GM21526 (cell line): ENCODE measurements around the gene RBM15.
A peak's percentile ranks its signal among the peaks of the same experiment; 100 is the strongest.

ENCODE experiments used
- ATAC-seq: cut with Tn5 transposase; IDR thresholded peaks from one replicate; pipeline ENCODE4 v1.9.1; 2021; ENCODE audit warnings: moderate library complexity; ENCODE audit not compliant: unreplicated experiment, low FRiP score

The RBM15 gene

DNA sequence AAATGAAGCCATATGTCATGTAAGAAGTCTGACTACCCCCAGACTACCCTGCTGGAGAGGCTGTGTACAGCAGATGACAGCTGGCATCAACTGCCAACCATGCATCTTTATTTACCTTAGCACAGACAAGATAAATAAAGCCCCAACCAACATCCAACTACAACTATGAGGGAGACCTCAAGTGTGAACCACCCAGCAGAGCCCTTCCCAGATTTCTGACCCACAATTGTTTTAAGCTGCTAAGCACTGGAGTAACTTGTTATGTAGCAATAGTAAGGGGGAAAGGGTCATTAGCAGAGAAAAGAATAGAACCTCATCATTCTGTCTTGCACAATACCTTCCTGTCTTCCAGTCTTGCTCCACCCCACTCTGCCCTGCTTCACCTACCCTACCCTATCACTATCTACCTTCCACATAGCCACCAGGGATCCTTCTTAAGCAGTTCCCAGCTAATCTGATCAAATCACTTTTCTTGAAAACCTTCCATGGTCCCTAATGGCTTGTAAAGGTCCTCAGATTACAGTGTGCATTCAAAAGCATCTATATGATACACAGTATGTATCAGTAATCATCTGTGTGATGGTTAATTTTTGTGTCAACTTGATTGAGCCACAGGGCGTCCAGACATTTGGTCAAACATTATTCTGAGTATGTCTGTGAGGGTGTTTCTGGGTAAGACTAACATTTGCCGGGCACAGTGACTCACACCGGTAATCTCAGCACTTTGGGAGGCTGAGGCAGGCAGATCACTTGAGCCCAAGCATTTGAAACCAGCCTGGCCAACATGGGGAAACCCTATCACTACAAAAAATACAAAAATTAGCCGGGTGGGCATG lies 19.6 kb upstream of the RBM15 start:
- ATAC-seq = no peak

DNA sequence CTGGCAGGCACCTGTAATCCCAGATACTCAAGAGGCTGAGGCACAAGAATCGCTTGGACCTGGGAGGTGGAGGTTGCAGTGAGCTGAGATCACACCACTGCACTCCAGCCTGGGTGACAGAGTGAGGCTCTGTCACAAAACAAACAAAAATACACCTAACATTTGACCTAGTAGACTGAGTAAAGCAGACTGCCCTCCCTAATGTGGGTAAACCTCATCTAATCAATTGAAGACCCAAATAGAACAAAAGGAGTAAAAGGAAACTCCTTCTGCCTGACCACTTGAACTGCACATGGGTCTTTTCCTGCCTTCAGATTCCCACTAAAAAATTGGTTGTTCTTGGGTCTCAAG lies 19.0 kb upstream of the RBM15 start:
- no peak for ATAC-seq

DNA sequence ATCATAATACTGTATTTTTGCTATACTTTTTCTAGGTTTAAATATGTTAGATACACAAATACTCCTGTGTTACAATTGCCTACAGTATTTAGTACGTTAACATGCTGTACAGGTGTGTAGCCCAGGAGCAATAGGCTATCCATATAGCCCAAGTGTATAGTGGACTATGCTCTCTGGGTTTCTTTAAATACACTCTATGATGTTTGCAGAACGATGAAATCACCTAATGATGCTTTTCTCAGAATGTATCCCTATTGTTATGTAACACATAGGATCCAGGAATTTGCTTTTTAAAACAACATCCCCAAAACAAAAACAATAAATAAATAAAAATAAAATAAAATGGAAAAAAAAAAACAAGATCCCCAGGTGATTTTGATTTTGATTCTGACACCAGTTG lies 18.1 kb upstream of the RBM15 start:
- ATAC-seq = no peak

DNA sequence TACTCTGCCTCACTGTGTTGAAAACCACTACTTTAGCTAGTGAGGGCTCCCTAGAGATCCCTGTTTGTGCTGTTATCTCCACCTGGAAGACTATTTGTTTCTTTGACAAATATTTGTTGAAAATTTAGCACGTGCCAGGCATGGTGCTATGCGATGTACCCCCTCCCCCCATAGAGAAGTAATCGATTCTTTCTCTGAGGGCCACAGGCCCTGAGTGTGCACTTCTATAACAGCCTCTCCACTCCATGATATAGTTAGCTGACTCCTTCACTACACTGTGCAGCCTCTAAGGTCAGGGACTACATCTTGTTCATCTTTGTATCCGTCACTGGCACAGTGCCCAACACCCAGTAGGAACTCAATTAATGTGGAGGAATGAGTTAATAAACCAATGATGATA lies 17.3 kb upstream of the RBM15 start:
- no peak for ATAC-seq

DNA sequence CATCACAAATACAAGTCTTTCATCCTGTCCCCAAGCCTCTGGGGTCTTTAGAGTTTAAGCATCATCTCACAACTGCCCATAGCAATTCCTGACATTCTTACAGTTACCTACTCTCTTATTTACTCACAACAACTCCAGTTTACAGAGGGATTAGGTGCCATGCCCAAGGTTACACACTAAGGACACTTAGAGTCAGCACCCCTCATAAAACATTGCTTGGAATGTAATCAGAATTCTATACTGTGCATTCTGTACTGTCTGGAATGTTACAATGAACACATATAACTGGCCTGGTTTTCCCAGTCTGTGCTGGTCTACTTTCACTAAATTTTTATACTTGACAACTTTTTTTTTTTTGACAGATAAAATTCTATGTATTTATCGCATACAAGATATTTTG lies 14.5 kb upstream of the RBM15 start:
- ATAC-seq = no peak

DNA sequence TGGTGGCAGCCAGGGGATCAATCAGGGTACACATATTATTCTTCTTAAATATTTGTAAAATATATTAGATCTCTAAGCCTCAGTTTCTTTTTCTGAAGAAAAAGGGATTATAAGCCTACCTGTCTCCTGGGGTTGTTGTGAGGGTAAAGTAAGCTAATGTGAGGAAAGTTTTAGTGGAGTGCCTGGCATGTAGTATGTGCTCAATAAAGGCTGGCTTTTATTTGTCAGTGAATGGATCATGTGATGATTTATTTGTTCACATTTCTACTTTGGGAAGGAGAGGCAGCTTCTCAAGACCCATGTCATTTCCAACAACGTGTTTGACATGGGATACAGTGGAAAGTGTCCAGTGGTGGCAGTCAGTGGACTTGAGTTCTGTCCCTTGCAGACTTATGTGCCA lies 12.4 kb upstream of the RBM15 start:
- no peak for ATAC-seq

DNA sequence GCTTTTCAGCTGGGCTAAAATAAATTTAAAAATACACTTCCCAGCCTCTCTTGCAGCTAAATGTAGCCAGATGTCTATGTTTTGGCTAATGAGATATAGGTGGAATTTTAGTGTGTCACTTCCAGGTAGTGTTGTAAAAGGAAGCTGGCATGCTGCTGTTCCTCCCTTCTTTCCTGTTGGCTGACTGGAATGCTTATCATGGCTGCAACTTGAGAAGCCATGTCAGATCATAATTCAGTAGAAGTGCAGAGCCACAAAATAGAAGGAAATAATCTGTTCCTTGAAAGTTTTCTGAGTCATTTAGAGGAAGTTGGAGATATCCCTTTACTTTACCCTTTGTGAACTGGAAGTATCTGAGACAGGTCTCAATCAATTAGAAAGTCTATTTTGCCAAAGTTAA lies 10.9 kb upstream of the RBM15 start:
- no peak for ATAC-seq

DNA sequence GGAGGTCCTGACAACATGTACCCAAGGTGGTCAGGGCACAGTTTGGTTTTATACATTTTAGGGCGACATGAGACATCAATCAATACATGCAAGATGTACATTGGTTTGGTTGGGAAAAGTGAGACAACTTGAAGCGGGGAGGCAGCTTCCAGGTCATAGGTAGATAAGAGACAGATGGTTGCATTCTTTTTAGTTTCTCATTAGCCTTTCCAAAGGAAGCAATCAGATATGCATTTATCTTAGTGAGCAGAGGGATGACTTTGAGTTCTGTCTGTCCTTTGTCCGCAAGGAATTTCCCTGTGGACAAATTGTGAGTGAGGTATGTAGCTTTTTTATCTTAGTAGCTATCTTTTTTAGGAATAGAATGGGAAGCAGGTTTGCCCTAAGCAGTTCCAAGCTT lies 10.5 kb upstream of the RBM15 start:
- ATAC-seq = no peak

DNA sequence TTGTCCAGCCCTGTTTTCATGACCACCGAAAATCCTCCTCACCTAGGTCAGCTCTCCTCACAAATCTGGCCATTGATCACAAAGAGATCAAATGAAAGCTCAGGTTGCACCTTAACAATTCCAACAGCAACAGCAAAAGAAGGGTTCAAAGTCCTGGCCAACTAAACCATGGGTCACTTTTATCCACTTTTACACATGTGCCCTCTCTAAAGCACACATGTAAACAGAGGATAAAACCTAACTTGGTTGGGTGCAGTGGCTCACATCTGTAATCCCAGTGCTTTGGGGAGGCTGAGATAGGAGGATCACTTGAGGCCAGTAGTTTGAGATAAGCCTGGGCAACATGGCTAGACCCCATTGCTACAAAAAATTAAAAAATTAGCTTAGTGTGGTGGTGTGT lies 3.9 kb upstream of the RBM15 start:
- ATAC-seq = no peak

DNA sequence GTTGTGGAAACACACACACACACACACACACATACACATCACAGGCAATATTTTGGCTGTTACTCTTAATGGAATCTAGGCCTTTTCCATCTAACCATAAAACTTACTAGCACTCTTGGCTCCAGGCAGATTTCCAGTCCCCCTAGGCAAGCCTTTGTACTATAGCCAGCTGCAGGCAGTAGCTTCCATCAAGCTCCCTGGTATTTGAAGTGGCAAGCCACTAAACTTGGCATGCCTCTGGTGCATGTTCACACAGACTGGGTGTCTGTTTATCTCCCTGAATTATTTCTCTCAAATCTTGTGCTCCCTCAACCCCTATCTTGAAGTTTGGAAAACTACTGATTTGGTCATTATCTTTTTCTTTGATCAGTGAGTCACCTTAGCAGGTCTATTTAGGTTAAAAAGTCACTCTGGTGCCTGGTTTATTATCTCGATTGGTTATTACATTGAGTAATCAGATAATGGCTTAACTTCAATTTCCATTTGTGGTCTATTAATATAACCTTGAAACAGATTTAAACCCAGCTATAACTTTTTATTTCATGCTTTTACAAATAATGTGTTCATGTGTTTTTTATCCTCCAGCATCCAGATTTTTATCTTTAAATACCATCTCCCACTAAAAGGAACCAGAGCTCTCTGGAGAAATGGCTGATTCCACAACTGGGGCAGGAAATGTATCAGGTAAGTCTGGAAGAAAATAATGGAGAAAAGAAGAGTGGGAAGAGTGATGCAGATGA lies 2.7 kb upstream of the RBM15 start:
- no peak for ATAC-seq

DNA sequence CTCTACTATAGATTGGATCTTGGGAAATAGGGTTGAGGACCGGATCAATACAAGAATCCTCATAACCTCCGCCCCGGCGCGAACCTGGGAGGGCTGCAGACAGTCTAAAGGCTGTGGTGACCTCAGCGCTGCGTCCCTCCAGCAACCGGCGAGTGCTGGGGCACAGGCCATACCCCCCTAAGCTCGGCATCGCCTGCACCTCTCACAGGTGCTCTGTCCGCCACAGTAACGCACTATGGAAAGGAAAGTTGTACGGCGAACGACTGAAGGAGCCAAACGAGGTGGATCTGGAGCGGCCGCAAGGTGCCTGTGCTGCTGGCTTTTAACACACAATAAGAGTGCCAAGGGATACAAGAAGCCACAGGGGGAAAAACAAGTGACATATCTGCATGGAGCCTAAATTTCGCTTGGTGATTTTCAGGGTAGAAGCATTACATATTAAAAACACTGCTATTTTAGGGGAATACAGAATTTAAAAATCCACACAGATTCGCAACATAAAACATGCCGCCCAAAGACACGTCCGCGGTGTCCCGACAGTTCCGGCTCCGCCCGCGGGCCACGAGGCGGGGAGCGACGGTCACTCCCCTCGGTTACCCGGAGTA lies 1.4 kb upstream of the RBM15 start:
- no peak for ATAC-seq

DNA sequence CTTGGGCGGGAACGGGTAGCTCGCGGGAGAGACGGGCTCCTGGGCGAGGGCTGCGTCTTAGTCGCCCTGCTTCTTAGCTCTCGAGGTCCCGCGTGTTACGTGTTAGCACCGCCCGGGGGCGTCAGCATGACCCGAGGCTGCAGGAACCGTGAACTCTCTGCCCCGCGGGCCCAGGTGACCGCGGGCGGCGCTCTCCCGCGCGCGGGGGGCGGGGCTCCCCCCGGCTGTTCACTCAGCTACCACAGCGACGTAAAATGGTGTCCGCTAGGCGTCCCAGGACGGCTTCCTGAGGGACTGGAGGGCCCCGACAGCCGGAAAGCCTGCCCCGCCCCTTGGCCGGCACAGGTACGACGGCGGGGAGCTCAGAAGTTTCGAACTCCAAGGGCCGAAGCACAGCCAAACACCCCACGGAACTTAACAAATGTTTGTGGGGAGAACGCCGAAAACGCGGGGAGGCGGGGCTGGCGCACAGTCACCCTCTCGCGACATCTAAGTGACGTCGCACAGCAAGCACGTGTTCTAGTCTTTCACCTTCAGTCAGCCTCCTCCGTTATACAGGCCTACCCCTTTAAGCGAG lies 780 bp upstream of the RBM15 start:
- peak; percentile 59 for ATAC-seq

DNA sequence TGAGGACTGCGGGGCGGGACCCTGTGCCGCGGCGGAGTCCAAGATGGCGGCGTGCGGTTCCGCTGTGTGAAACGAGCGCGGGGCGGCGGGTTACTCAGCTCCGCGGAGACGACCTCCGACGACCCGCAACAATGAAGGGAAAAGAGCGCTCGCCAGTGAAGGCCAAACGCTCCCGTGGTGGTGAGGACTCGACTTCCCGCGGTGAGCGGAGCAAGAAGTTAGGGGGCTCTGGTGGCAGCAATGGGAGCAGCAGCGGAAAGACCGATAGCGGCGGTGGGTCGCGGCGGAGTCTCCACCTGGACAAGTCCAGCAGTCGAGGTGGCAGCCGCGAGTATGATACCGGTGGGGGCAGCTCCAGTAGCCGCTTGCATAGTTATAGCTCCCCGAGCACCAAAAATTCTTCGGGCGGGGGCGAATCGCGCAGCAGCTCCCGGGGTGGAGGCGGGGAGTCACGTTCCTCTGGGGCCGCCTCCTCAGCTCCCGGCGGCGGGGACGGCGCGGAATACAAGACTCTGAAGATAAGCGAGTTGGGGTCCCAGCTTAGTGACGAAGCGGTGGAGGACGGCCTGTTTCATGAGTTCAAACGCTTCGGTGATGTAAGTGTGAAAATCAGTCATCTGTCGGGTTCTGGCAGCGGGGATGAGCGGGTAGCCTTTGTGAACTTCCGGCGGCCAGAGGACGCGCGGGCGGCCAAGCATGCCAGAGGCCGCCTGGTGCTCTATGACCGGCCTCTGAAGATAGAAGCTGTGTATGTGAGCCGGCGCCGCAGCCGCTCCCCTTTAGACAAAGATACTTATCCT lies 430 bp downstream of the RBM15 start:
- ATAC-seq = no peak

DNA sequence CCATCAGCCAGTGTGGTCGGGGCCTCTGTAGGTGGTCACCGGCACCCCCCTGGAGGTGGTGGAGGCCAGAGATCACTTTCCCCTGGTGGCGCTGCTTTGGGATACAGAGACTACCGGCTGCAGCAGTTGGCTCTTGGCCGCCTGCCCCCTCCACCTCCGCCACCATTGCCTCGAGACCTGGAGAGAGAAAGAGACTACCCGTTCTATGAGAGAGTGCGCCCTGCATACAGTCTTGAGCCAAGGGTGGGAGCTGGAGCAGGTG lies 961 bp downstream of the RBM15 start:
- no peak for ATAC-seq

DNA sequence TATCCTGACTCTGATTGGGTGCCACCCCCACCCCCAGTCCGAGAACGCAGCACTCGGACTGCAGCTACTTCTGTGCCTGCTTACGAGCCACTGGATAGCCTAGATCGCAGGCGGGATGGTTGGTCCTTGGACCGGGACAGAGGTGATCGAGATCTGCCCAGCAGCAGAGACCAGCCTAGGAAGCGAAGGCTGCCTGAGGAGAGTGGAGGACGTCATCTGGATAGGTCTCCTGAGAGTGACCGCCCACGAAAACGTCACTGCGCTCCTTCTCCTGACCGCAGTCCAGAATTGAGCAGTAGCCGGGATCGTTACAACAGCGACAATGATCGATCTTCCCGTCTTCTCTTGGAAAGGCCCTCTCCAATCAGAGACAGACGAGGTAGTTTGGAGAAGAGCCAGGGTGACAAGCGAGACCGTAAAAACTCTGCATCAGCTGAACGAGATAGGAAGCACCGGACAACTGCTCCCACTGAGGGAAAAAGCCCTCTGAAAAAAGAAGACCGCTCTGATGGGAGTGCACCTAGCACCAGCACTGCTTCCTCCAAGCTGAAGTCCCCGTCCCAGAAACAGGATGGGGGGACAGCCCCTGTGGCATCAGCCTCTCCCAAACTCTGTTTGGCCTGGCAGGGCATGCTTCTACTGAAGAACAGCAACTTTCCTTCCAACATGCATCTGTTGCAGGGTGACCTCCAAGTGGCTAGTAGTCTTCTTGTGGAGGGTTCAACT lies 2.1 kb downstream of the RBM15 start:
- ATAC-seq = no peak

DNA sequence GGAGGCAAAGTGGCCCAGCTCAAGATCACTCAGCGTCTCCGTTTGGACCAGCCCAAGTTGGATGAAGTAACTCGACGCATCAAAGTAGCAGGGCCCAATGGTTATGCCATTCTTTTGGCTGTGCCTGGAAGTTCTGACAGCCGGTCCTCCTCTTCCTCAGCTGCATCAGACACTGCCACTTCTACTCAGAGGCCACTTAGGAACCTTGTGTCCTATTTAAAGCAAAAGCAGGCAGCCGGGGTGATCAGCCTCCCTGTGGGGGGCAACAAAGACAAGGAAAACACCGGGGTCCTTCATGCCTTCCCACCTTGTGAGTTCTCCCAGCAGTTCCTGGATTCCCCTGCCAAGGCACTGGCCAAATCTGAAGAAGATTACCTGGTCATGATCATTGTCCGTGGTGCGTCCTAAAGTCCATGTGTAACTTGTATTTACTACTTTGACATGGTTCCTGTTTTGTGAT lies 2.7 kb downstream of the RBM15 start:
- no peak for ATAC-seq

DNA sequence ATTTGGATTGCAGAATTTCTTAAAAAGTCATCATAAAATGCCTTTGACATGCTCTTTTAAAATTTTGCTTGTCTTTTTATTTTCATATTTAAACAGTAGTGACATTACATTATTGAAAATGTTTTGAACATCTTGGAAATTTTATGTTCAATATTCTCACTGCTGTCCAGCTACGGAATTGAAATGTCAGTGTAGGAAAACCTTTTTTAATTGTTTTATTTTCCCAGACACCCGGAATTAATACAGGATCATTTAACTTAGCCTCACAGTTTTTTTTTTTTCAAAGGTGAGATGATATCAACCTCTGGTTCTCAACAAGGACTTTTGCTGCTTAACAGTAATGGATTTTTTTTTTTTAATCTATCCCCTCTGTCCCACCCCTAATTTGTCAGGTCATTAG lies 4.1 kb downstream of the RBM15 start:
- no peak for ATAC-seq

DNA sequence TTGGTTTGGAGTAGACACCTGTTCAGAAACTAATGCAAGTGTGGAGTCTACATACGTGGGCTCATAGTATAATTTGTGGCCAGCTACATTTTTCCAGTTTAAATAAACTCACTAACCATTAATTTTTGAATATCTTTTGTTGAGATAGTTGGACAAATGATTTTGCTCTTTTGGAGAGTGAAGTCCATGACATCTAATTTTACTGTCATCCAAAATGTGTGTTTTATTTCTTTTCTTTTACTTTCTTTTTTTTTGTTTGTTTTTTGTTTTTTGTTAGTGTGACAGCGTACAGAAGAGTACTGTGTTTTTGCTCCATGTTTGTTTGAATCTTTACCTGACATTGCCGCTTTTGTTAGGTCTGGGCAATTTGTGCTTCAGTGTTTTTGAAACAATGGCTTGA lies 5.0 kb downstream of the RBM15 start:
- ATAC-seq = no peak

DNA sequence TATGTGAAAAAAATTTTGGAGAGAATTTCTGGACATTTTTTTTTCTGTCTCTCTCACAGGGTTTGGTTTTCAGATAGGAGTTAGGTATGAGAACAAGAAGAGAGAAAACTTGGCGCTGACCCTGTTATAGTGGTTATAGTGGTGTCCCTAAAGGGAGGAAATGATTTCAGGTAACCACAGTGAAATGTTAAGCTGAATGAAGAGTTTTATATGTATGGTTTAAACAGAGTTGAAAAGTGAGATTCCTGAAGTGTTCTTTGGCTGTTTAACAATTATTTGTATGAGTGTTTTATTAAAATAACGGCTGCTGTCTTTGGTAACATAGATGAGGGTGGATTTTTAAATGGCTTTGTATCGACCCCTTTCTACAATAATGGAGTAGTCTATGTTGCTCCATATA lies 6.3 kb downstream of the RBM15 start:
- ATAC-seq = no peak

DNA sequence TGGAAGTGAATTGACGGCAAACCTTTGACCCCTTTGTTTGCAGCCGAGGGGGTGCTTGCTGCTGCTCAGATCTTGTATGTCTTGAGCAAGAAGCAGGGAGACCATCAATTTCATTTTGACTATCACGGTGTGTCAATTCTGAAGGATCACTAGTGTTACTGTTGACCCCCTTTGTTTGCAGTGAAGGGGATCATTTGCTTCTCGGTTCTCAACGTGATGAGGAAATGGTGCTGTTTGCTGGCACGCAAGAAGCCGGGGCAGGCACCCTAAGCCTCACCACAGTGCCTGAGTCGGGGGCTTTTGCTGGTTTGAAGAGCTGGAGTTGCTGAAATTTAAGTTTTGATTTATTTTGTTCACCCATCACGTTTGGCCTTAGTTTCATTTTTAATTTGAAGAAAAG lies 7.5 kb downstream of the RBM15 start:
- no peak for ATAC-seq
